Measurements from ENCODE around the gene ISLR.

The ISLR gene

GRCh38 chr15:74156678-74157411 is 16.7 kb upstream of the ISLR start:
- TF ChIP-seq GATA2 (IDR thresholded peaks at IDR 0.05; ENCODE audit: low read depth, low read length): peak; percentile 97
- peak; percentile 88 for TF ChIP-seq GATA3 (IDR thresholded peaks at IDR 0.05; ENCODE audit: low read depth, low read length)

DNA sequence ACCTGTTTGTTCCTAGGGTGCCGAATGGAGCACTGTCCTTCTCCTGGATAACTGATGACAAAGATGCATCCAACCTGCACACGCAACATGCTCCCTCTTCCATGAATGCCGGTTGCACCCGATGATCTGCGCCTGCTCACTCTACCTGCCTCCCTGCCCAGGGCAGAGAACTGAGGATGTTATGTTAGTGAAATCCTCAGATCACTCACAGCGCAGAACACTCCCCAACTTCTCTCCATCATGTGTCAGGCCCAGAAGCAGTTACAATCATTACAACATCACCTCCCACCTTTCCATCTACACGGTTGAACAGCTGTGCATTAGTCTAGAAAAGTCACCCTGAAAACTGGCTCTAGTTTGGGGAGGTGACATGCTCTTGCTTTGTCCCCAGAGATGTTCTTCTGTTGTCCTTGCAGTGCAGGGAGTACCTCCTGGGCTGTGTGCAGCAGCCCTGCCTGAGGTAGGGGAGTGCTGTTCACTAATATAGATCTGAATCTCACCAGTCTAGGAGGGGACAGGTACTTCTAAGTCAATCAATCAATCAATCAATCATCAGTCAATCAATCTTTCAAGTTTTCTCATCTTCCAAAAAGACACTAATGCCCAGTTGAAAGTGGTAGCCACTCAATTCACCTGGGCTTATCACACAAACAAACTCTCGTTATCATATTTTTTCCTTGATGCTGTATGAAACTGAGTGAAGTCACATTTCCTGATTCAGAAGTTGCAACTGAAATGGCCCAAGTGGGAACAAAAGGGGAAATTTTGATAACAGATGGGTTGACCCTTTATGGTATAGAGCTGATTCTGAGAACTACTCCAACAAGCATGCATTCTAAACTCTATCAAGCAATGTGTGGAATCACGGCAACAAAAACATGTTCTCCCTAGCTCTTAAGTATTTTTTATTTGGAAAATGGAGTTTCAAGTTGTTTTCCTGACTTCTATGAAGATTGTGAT is 15.4 kb upstream of the ISLR start:
- TF ChIP-seq GATA2 (IDR thresholded peaks at IDR 0.05; ENCODE audit: low read depth, low read length) (no peak), GATA3 (IDR thresholded peaks at IDR 0.05; ENCODE audit: low read depth, low read length) (no peak)

- TF ChIP-seq GATA2 (IDR thresholded peaks at IDR 0.05; ENCODE audit: low read depth, low read length) (no peak), GATA3 (IDR thresholded peaks at IDR 0.05; ENCODE audit: low read depth, low read length) (no peak)
Measured at GRCh38 chr15:74158855-74159650, 14.5 kb upstream of the ISLR start.

DNA sequence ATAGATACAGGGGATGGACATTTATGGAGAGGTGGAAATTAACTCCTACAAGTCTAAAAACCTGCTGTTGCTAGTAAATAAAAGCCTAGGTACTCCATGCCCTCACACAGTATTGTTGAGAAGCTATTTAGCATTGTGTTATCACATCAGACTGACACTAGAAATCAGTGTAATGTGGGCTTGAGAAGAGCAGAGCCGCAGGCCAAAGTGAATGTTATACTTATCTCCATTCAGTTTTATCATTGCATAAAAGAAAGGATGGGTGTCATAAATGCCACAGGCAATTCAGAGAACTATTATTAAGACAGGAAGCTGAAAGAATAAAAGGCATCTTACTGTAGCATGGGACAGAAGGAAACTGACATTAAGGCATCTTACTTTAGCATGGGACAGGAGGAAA is 13.7 kb upstream of the ISLR start:
- TF ChIP-seq GATA2 (IDR thresholded peaks at IDR 0.05; ENCODE audit: low read depth, low read length) (peak; percentile 60; the same call in 1 of the 2 replicates), GATA3 (IDR thresholded peaks at IDR 0.05; ENCODE audit: low read depth, low read length) (peak; percentile 66)

DNA sequence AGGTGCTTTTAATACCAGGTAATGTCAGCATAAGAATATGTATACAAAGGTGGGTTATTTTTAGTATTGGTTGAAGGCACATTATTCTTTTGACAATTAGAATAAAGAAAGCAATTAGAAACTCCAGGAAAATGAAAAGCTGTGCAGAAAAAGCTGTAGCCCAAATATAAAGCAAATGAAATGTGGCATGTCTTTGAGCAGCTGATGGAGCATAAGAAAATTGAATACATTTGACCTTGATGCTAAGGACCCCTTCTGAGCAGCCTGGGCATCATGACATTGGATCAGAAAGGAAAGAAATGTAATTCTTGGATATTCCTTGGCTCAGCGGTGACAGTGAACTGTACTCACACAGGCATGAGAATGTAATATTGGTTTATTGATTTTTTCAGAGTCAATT is 8.0 kb upstream of the ISLR start:
- no peak for TF ChIP-seq GATA2 (IDR thresholded peaks at IDR 0.05; ENCODE audit: low read depth, low read length)
- no peak for TF ChIP-seq GATA3 (IDR thresholded peaks at IDR 0.05; ENCODE audit: low read depth, low read length)

DNA sequence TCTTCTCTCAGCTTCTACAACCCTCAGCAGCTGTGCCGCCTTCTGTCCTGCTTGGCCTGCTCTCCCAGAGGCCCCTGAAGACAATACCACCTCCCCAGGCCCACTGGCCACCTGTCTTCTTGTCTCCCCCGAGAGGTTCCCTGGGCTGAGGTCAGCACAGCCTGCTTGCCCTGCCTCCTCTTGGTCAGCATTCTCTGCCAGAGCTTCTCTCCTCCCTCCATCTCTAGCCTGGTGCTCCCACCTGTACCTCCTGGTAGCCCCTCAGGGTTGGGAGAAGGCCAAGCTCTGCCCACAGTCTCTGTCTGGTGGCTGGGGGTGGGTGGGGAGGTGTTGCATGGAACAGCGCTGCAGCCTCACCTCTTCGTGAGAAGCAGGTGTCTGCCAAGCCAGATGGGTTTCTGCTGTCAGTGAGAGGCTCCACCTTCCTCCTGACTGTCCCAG is 5.6 kb upstream of the ISLR start:
- TF ChIP-seq GATA3 (IDR thresholded peaks at IDR 0.05; ENCODE audit: low read depth, low read length): no peak
- no peak for TF ChIP-seq GATA2 (IDR thresholded peaks at IDR 0.05; ENCODE audit: low read depth, low read length)

DNA sequence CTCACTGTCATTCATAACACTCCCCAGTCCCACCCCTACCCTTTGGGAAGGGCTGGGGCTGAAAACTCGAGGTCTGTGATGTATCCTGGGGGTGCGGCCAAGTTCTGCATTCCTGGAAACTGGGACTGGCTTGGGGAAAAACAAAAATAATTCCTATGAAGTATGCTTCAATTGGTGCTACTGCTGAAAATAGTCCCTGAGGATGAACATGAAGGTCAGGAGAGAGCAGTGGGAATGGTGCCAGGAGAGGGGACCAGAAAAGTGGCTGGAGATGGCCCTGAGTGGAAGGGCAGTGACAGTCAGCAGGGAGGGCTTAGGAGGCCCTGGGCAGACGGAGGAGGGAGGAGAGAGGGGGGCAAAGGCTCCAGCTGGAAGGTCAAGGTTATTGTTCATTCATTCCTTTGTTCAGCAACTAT is 4.8 kb upstream of the ISLR start:
- no peak for TF ChIP-seq GATA3 (IDR thresholded peaks at IDR 0.05; ENCODE audit: low read depth, low read length)
- no peak for TF ChIP-seq GATA2 (IDR thresholded peaks at IDR 0.05; ENCODE audit: low read depth, low read length)

DNA sequence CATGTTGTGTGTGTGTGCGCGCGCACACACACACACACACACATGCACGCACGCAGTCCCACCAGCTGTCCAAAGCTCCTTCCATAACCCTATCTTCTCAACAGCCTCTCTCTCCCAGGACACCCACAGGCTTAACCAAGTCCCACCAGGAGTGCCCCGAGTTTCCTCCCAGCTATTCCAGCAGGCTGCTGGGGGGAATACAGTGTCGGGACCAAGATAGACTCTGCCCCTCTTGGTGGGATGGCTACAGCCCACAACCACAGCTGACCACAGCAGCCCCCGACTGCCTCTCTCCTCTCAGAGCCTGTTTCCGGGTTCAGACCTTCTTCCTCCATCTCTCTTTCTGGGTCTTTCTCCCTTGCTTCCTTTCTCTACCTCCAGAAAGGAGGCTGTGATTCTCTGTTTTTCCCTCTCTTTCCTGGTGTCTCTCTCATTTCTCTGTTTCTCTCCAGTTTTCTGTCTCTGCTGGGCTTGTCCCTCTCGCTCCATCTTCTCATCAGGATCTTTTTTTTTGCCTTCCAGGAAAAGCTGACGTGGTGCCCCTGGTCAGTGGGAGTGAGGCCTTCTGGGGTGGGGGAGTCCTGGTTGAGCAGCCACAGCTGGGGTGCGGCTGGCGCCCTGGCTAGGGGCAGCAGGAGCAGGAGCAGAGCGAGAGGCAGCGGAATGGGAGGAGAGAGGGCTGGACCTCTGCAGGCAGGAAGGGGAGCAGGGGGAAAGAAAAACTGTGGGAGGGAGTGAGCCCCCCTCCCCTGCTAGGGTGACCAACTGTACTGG is 3.3 kb upstream of the ISLR start:
- no peak for TF ChIP-seq GATA2 (IDR thresholded peaks at IDR 0.05; ENCODE audit: low read depth, low read length)
- TF ChIP-seq GATA3 (IDR thresholded peaks at IDR 0.05; ENCODE audit: low read depth, low read length): no peak

- TF ChIP-seq GATA2 (IDR thresholded peaks at IDR 0.05; ENCODE audit: low read depth, low read length) (no peak), GATA3 (IDR thresholded peaks at IDR 0.05; ENCODE audit: low read depth, low read length) (no peak)
Measured at GRCh38 chr15:74170875-74171578, 2.5 kb upstream of the ISLR start.

DNA sequence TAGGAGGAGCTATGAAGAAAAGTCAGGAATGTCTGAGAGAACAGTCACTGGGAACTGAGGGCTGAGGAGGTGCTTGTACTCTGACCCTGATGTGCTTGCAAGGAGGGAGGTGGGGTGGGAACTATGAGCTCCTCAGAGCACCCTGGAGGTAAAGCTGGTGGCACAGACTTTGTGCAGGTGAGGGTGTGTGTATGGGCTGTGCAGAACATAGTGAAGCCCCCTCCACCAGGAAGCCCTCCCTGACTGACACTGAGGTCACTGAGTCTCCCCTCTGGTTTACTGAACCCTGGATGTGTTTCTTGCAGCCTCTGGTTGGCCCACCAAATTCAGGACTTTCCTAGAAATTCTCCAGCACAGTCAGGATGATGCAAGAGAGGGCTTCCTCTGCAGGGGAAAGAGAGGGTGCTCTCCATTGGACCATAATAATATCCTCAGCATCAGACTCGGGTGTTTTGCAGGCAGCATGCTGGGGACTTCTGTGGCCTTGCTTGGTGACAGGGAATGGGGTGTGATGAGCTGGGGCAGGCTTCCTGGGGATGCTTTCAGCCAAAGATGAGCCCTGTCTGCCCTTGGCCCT is 1.5 kb upstream of the ISLR start:
- TF ChIP-seq GATA2 (IDR thresholded peaks at IDR 0.05; ENCODE audit: low read depth, low read length) (no peak), GATA3 (IDR thresholded peaks at IDR 0.05; ENCODE audit: low read depth, low read length) (no peak)

DNA sequence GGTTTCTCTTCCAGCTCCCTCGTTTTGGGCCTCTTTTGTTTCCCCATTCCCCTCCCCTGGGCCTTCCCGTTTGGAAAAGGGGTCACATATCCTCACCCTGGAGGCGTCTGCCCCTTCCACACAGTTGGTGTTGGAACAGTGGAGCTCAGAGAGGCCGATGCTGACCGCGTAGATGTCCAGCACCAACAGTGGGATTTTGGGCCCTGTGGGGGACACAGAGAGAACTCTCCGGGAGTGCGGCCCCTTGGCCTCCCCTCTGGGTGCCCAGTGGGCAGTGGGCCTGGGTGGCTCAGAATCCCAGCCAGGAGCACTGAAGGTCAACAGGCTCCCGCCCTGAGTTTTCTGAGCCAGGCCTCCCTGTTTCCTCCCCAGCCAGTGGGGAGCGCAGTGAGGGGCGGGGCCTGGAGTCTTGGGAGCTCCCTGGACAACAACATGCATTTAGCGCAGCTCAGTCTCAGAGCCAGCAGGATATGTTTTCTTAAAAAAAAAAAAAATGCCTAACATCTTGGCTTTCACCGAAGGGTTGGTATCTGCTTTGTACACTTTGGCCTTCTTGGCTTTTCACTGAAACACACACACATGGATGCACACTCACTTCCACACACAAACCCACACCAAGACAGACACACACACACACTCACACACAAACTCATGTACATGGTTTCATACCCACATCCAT is 670 bp upstream of the ISLR start:
- no peak for TF ChIP-seq GATA3 (IDR thresholded peaks at IDR 0.05; ENCODE audit: low read depth, low read length)
- no peak for TF ChIP-seq GATA2 (IDR thresholded peaks at IDR 0.05; ENCODE audit: low read depth, low read length)
